ENCODE data around the gene C2orf72. TPM values are rescaled to one million over a fixed set of nuclear protein-coding genes. Genes with fewer than 3 reads are reported as not detected.

C2orf72 gene
- polyA plus RNA-seq, 1 experiment = not detected

DNA sequence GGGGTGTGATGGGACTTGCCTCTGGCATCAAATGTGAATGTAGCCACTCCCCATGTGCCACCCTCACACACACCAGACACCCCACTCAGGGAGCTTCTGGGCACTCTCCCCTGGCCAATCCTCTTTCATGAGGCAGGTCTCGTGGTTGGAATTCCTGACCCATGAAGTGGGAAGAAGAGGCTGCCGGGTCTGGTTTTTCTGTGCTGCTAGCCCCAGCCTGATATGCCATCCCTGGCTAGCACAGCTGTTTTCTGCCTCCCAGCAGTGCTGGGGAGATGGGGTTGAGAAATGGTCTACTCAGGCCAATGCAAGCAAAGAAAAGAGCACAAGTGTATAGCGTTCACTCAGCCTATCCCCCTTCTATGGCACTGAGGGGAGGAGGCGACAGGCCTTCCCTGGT, 1.2 kb upstream of the C2orf72 start:
- H3K27me3 ChIP-seq (ENCODE audit: control insufficient read depth, insufficient read depth, low read length) = peaks cover 55% of the 10 kb centered on the region
- TF ChIP-seq, protein P1, sequence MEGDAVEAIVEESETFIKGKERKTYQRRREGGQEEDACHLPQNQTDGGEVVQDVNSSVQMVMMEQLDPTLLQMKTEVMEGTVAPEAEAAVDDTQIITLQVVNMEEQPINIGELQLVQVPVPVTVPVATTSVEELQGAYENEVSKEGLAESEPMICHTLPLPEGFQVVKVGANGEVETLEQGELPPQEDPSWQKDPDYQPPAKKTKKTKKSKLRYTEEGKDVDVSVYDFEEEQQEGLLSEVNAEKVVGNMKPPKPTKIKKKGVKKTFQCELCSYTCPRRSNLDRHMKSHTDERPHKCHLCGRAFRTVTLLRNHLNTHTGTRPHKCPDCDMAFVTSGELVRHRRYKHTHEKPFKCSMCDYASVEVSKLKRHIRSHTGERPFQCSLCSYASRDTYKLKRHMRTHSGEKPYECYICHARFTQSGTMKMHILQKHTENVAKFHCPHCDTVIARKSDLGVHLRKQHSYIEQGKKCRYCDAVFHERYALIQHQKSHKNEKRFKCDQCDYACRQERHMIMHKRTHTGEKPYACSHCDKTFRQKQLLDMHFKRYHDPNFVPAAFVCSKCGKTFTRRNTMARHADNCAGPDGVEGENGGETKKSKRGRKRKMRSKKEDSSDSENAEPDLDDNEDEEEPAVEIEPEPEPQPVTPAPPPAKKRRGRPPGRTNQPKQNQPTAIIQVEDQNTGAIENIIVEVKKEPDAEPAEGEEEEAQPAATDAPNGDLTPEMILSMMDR (IDR thresholded peaks at IDR 0.05; ENCODE audit: low read depth, low read length) = no peak
- no peak overlapping the region for H3K27ac ChIP-seq (ENCODE audit: low read depth, low read length)
- ChIA-PET POLR2A (no interaction called here), CTCF (interaction anchor here (1.5 kb wide), 1 partner anchor 16 kb away, joined by 4 read pairs; no protein-coding TSS in a partner anchor)
- DNase-seq (ENCODE audit: low read depth, low spot score) = no peak
- H3K9me3 ChIP-seq (ENCODE audit: control insufficient read depth, insufficient read depth, low read length) = no peaks in the 10 kb centered on the region; the same call in 1 of the 2 replicates
- no peak overlapping the region for H3K4me3 ChIP-seq (ENCODE audit: low read depth, low read length)

DNA sequence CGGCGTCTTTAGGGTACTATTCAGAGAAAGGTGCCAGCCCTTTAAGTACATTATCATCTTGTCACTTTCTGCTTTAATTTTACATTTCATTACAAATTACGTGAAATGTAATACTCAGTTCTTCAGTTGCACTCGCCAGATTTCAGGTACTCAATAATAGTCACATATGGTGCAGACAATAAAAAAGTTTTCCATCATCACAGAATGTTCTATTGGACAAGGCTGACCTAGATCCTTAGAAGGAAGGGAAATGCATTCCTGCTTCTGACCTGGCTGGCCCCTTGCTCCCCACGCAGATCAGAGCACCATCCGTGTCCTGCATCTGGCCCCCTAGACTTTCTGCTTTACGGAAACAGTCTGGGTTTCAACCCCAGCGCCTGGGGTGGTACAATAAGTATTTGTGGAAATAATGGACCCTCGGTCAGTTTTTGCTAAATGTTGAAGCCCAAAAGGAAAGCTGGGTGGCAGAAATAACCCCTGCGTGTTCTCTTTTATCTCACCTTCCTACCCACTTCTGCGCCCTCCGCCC, 681 bp upstream of the C2orf72 start:
- ChIA-PET CTCF (interaction anchor here (0.6 to 1.5 kb wide), 2 partner anchors 16 to 527 kb away, joined by 3 to 4 read pairs; no protein-coding TSS in a partner anchor), POLR2A (no interaction called here)
- Histone ChIP-seq H3K9me3 (ENCODE audit: control insufficient read depth, insufficient read depth, low read length) (no peaks in the 10 kb centered on the region; the same call in 1 of the 2 replicates), H3K27me3 (ENCODE audit: control insufficient read depth, insufficient read depth, low read length) (peaks cover 56% of the 10 kb centered on the region), H3K27ac (ENCODE audit: low read depth, low read length) (no peak overlapping the region), H3K4me3 (ENCODE audit: low read depth, low read length) (no peak overlapping the region)
- TF ChIP-seq, protein P1 (IDR thresholded peaks at IDR 0.05; ENCODE audit: low read depth, low read length) = no peak
- DNase-seq (ENCODE audit: low read depth, low spot score) = no peak

DNA sequence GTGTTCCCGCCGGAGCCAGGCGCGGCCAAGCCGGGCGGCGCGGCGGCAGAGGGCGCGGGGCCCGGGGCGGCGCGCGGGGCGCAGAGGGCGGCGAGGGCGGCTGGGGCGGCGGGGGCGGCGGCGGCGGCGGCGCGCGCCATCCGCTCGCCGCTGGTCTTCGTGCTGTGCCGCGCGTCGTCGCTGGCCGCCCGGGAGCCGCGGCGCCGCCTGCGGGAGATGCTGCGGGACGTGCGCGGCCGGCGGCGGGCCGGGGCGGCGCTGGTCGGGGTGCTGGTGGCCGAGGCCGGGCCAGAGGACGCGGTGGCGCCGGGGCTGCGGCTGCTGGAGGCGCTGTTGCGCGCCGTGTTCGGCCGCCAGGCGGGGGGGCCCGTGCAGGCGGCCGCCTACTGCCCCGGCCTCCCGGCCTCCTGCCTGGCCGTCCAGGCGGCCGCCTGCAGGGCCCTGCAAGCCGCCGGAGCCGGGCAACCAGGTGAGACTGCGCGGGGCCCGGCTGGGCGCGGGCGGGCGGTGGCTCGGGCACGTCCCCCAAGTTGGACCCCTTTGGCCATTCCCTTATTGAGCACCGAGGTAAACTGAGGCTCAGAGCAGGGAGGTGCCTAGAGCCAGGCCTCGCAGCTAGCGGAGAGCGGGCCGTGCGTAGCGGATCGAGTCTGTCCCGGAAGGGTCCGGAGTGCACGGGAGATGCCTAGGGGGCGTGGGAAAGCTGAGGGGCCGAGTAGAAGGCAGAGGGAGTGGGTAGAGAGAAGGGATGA, 584 bp downstream of the C2orf72 start:
- no peak overlapping the region for H3K27ac ChIP-seq (ENCODE audit: low read depth, low read length)
- no peak for DNase-seq (ENCODE audit: low read depth, low spot score)
- CTCF ChIA-PET = interaction anchor here (0.8 kb wide), 1 partner anchor 15 kb away, joined by 4 read pairs; no protein-coding TSS in a partner anchor
- TF ChIP-seq, protein P1 (IDR thresholded peaks at IDR 0.05; ENCODE audit: low read depth, low read length) = no peak
- H3K4me3 ChIP-seq (ENCODE audit: low read depth, low read length) = no peak overlapping the region
- H3K9me3 ChIP-seq (ENCODE audit: control insufficient read depth, insufficient read depth, low read length) = no peaks in the 10 kb centered on the region; the same call in 1 of the 2 replicates
- peaks cover 51% of the 10 kb centered on the region for H3K27me3 ChIP-seq (ENCODE audit: control insufficient read depth, insufficient read depth, low read length)
- POLR2A ChIA-PET = no interaction called here

DNA sequence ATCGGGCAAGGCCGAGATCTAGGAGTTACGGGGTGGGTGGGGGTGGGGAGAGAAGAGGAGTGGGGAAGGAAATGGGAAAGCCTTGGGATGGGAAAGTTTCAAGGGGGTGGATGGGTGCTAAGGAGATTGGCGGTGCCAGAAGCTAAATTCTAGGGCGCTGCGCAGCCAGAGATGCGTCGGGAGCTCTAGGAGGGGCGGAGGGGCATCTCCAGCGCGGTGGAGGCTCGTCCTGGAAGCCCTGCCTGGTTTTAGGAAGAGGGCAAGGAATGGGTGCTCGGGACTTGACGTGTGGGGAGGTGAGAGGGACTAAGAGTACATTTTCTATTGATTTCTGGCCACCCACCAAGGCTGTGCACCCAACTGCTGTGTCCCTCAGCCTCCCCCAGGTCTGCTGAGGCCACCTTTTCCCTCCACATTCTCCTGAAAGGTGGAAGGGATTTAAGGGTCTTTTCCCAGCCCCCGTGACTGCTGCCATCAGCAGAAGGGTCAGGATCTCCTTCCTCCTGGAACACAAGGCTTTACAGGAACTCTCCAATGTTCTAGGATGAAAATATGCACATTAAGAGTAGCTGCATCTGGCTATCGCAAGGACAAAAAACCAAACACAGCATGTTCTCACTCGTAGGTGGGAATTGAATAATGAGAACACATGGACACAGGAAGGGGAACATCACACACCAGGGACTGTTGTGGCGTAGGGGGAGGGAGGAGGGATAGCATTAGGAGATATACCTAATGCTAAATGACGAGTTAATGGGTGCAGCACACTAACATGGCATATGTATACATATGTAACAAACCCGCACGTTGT, 1.4 kb downstream of the C2orf72 start:
- TF ChIP-seq, protein P1 (IDR thresholded peaks at IDR 0.05; ENCODE audit: low read depth, low read length) = no peak
- H3K27ac ChIP-seq (ENCODE audit: low read depth, low read length) = no peak overlapping the region
- ChIA-PET POLR2A (no interaction called here), CTCF (interaction anchor here (0.8 to 1.2 kb wide), 3 partner anchors 14 to 136 kb away, joined by 3 to 5 read pairs (median 4); no protein-coding TSS in a partner anchor)
- H3K9me3 ChIP-seq (ENCODE audit: control insufficient read depth, insufficient read depth, low read length) = no peaks in the 10 kb centered on the region; the same call in 1 of the 2 replicates
- no peak for DNase-seq (ENCODE audit: low read depth, low spot score)
- H3K4me3 ChIP-seq (ENCODE audit: low read depth, low read length) = no peak overlapping the region
- peaks cover 52% of the 10 kb centered on the region for H3K27me3 ChIP-seq (ENCODE audit: control insufficient read depth, insufficient read depth, low read length)

Data from AG04450 (cell line).